Tibial artery (tissue), 4 donors: ENCODE results near the gene TEN1.
A peak's percentile ranks its signal among the peaks of the same experiment; 100 is the strongest.

ENCODE experiments used
- DNase-seq, 2 donors: peaks; one replicate each; pipeline ENCODE4 v3.0.0-alpha.2; 2019
- H3K27ac ChIP-seq, 2 donors: fragments of 200-600 bp; sonication (generic) in 1 of 2; 1 replicate in 1 of 2; 2 replicates in 1 of 2; pipeline ENCODE4 v1.5.1; 2018 to 2019; ENCODE audit warnings: mild to moderate bottlenecking in 1 of 2
- H3K27me3 ChIP-seq, 2 donors: fragments of 200-600 bp; sonication (generic) in 1 of 2; one replicate each; pipeline versions ENCODE4 v1.5.1 to v1.6.0; 2016 to 2019
- H3K36me3 ChIP-seq, 3 donors: fragments of 200-600 bp; sonication (generic) in 2 of 3; one replicate each; pipeline ENCODE4 v1.5.1; 2016 to 2019; ENCODE audit warnings: mild to moderate bottlenecking in 2 of 3
- H3K4me1 ChIP-seq, 4 donors: fragments of 200-600 bp; sonication (generic) in 2 of 4; 1 replicate in 3 of 4; 2 replicates in 1 of 4; pipeline ENCODE4 v1.5.1; 2016 to 2019
- H3K4me3 ChIP-seq, 2 donors: fragments of 200-600 bp; sonication (generic) in 1 of 2; 1 replicate in 1 of 2; 2 replicates in 1 of 2; pipeline ENCODE4 v1.5.1; 2018 to 2019; ENCODE audit warnings: mild to moderate bottlenecking in 2 of 2
- H3K9me3 ChIP-seq, 3 donors: fragments of 200-600 bp; sonication (generic) in 1 of 3; one replicate each; pipeline ENCODE4 v1.5.1; 2016 to 2019
- intact Hi-C: fragments of 100-400 bp; cut with DNase I; formaldehyde crosslinking; loops from one replicate; pipeline ENCODE4 v1.15.0; 2023; ENCODE audit warnings: low total_unique reads
- TF ChIP-seq, protein P1 (sequence below), 2 experiments: fragments of 200-600 bp in 1 of 2; fragments of 450-650 bp in 1 of 2; IDR thresholded peaks; one replicate each; pipeline ENCODE4 v1.5.1; 2017 to 2019; ENCODE audit warnings: antibody characterized with exemption in 2 of 2, mild to moderate bottlenecking in 1 of 2, moderate library complexity in 1 of 2

Gene TEN1

GRCh38 chr17:75940727-75941441 lies 38.2 kb upstream of the TEN1 start, which contains the start of gene FBF1:
Gene FBF1 (minus strand): TSS chr17:75941042. CDS start chr17:75938149, 2,893 bp downstream.
- intact Hi-C loops: no loop called here
- peaks cover 6 to 14% (median 10%) of the 10 kb centered on the region in 3 donors for H3K36me3 ChIP-seq
- H3K9me3 ChIP-seq: no peaks in the 10 kb centered on the region
- H3K4me3 ChIP-seq: peak within 1 kb of the TSS; percentile 69 to 82
- H3K4me1 ChIP-seq: peaks cover 0 to 12% (median 8%) of the 10 kb centered on the region in 4 donors
- peak within 1 kb of the TSS; percentile 74 to 76 for H3K27ac ChIP-seq
- TF ChIP-seq, protein P1, sequence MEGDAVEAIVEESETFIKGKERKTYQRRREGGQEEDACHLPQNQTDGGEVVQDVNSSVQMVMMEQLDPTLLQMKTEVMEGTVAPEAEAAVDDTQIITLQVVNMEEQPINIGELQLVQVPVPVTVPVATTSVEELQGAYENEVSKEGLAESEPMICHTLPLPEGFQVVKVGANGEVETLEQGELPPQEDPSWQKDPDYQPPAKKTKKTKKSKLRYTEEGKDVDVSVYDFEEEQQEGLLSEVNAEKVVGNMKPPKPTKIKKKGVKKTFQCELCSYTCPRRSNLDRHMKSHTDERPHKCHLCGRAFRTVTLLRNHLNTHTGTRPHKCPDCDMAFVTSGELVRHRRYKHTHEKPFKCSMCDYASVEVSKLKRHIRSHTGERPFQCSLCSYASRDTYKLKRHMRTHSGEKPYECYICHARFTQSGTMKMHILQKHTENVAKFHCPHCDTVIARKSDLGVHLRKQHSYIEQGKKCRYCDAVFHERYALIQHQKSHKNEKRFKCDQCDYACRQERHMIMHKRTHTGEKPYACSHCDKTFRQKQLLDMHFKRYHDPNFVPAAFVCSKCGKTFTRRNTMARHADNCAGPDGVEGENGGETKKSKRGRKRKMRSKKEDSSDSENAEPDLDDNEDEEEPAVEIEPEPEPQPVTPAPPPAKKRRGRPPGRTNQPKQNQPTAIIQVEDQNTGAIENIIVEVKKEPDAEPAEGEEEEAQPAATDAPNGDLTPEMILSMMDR (IDR thresholded peaks at IDR 0.05): peak in 1 of 2 experiments; percentile 4
- H3K27me3 ChIP-seq: no peaks in the 10 kb centered on the region
- DNase-seq: peak; percentile 93 to 97

DNA sequence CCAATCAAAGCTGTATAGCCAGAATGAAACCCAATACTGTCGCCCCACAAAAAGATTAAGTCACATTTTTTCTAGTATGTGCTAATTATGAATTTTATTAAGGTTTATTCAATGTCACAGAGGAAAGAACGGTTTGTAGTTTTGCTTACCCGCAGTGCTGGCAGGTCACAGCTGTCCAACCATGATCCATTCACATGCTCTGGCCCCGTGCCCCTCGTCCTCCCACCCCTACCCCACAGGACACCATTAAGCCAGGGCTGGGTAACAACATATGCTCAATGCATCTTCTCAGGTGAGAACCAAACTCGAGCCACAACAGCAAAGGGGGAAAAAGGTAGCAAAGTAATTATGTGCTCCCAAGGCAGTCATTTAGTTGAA lies 37.6 kb upstream of the TEN1 start:
- Histone ChIP-seq H3K36me3 (peaks cover 8 to 19% (median 16%) of the 10 kb centered on the region in 3 donors), H3K27ac (peak overlapping the region; percentile 74 to 76), H3K27me3 (no peaks in the 10 kb centered on the region), H3K9me3 (no peaks in the 10 kb centered on the region), H3K4me3 (peak overlapping the region; percentile 69 to 82), H3K4me1 (peaks cover 0 to 12% (median 8%) of the 10 kb centered on the region in 4 donors)
- TF ChIP-seq, protein P1 (IDR thresholded peaks at IDR 0.05): no peak
- no peak for DNase-seq
- intact Hi-C loops: no loop called here

DNA sequence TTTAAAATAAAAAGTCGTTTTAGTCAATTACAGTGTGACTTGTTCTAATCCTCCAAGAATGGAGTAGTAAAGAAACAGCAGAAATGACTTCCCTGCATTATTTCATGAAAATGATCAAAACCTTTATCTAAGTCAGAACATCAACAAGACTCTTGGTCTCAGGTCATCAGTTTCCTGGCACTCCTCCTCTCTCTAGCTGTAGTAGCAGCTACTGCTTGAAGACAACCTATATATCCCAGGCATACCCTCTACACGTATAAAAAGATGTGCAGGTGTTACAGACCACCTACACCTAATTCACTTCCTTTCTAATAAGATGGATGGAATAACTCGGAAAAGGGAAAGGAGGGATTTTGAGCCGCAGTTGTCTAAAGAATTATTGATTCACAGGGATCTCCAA lies 36.6 kb upstream of the TEN1 start:
- TF ChIP-seq, protein P1 (IDR thresholded peaks at IDR 0.05): no peak
- Histone ChIP-seq H3K27ac (no peak overlapping the region), H3K4me1 (peaks cover 0 to 12% (median 8%) of the 10 kb centered on the region in 4 donors), H3K27me3 (no peaks in the 10 kb centered on the region), H3K4me3 (no peak overlapping the region), H3K9me3 (no peaks in the 10 kb centered on the region), H3K36me3 (peaks cover 14 to 29% (median 26%) of the 10 kb centered on the region in 3 donors)
- DNase-seq: no peak
- intact Hi-C loops: no loop called here

GRCh38 chr17:75943491-75943890 lies 35.5 kb upstream of the TEN1 start:
- TF ChIP-seq, protein P1 (IDR thresholded peaks at IDR 0.05): no peak
- H3K9me3 ChIP-seq: no peaks in the 10 kb centered on the region
- peaks cover 0 to 12% (median 8%) of the 10 kb centered on the region in 4 donors for H3K4me1 ChIP-seq
- H3K36me3 ChIP-seq: peaks cover 24 to 40% (median 36%) of the 10 kb centered on the region in 3 donors
- H3K27ac ChIP-seq: no peak overlapping the region
- intact Hi-C loops: no loop called here
- H3K27me3 ChIP-seq: no peaks in the 10 kb centered on the region
- no peak for DNase-seq
- H3K4me3 ChIP-seq: no peak overlapping the region

DNA sequence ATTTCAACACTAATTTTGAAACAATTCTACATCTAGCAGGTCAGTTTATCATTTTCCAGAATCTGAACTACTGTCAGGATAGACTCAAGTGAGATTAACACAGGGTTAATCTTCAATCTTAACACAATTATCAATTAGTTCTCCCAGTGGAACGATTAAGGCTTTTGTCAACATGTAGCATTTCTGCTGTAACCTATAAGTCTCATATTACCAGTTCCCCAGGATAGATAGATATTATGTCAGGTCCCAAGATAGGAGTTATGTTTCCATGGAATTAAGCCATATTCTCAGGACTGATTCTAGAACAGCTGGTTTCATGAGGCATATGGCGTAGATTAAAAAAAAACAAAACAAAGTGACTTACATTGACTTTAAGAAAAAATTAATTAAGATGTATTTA lies 33.8 kb upstream of the TEN1 start:
- no peak overlapping the region for H3K4me3 ChIP-seq
- intact Hi-C loops: no loop called here
- no peaks in the 10 kb centered on the region for H3K27me3 ChIP-seq
- peaks cover 41 to 57% (median 54%) of the 10 kb centered on the region in 3 donors for H3K36me3 ChIP-seq
- peaks cover 0 to 10% (median 7%) of the 10 kb centered on the region in 4 donors for H3K4me1 ChIP-seq
- TF ChIP-seq, protein P1 (IDR thresholded peaks at IDR 0.05): no peak
- no peak for DNase-seq
- no peaks in the 10 kb centered on the region for H3K9me3 ChIP-seq
- no peak overlapping the region for H3K27ac ChIP-seq
